ENCODE measurements around the gene PLPP3. TPM values are rescaled to one million over a fixed set of nuclear protein-coding genes. Genes with fewer than 3 reads are reported as not detected.

The PLPP3 gene
- total RNA-seq, result 61.8 to 64.5 TPM (median 64.4 TPM) in 3 replicates

DNA sequence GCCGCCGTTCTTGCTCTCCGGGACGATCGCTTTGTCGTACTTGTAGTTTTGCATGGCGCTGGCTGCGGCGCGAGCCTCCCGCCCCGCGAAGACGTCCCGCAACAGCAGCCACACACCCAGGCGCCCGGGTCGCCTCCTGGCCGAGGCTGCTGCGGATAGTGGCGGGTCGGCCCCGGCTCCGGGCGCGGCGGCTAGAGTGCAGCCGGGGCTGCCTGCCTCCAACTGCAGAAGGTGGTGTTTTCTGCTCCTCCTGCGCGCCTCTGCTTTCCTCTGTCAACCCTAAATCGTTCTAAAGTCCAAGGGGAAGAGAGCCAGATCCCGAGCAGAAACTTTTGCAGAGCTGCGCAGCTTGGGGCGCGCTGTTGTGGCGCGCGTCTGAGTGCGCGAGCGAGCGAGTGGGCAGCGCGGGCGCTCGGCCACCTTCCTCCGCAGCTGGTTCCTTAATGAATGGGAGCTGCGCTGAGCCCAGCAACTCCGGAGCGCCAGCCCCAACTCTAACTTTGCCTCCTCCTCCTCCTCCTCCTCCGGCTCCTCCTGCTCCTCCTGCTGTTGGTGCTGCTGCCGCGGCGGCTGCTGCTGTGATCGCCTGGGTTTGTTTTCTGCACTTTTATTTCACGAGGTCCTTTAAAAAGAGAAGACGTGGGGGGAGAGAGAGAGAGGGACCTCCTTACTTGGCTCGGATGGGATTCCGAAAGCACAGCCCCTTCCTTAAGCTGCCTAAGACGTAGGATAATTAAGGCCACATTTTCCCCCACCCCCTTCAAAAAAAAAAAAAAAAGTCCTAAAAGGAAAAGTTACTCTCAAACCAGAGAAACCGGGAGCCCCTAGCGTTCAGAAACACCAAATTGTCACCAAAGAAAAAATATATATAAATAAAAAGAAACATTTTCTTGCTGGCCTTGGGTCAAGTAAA lies at the start of gene PLPP3:
PLPP3 (minus strand) TSS at position 601 of the 913 bp plus-strand sequence; CDS start at position 54, 547 bp downstream.
- TF ChIP-seq, protein P1, sequence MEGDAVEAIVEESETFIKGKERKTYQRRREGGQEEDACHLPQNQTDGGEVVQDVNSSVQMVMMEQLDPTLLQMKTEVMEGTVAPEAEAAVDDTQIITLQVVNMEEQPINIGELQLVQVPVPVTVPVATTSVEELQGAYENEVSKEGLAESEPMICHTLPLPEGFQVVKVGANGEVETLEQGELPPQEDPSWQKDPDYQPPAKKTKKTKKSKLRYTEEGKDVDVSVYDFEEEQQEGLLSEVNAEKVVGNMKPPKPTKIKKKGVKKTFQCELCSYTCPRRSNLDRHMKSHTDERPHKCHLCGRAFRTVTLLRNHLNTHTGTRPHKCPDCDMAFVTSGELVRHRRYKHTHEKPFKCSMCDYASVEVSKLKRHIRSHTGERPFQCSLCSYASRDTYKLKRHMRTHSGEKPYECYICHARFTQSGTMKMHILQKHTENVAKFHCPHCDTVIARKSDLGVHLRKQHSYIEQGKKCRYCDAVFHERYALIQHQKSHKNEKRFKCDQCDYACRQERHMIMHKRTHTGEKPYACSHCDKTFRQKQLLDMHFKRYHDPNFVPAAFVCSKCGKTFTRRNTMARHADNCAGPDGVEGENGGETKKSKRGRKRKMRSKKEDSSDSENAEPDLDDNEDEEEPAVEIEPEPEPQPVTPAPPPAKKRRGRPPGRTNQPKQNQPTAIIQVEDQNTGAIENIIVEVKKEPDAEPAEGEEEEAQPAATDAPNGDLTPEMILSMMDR (IDR thresholded peaks at IDR 0.05; ENCODE audit: unreplicated experiment), result peak; percentile 75
- Mint-ChIP-seq H3K4me3 (peak within 1 kb of the TSS; percentile 93), H3K4me1 (peaks cover 66% of the 10 kb centered on the region), H3K9me3 (no peaks in the 10 kb centered on the region), H3K36me3 (no peaks in the 10 kb centered on the region), H3K27me3 (ENCODE audit: low read depth) (no peaks in the 10 kb centered on the region), H3K27ac (peak within 1 kb of the TSS; percentile 96)
- peak; percentile 44 to 78 for DNase-seq (ENCODE audit: low spot score in 2 of 2, unreplicated experiment in 2 of 2)

DNA sequence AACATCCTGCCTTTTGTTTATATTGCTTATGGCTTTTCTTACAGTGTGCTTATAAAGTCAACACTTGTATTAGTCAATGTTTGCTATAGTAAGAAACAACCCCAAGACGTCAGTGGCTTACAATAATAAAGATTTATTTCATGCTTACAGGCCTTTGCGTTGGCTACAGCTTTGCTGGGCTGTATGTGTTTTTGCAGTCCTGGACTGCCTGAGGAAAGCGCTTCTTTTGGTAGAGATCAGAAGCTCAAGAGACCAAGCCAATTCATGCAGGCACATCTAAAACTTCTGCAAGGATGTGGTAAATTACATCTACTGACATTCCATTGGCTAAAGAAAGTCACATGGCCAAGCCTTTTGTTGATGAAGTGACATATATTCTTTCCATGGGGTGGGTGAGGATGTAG lies 48.3 kb upstream of the PLPP3 start:
- Mint-ChIP-seq H3K27ac (no peak overlapping the region), H3K9me3 (no peaks in the 10 kb centered on the region), H3K36me3 (no peaks in the 10 kb centered on the region), H3K4me3 (no peak overlapping the region), H3K4me1 (no peaks in the 10 kb centered on the region), H3K27me3 (ENCODE audit: low read depth) (peaks cover 6% of the 10 kb centered on the region)
- TF ChIP-seq, protein P1 (IDR thresholded peaks at IDR 0.05; ENCODE audit: unreplicated experiment), result no peak
- DNase-seq (ENCODE audit: low spot score in 2 of 2, unreplicated experiment in 2 of 2), result no peak

DNA sequence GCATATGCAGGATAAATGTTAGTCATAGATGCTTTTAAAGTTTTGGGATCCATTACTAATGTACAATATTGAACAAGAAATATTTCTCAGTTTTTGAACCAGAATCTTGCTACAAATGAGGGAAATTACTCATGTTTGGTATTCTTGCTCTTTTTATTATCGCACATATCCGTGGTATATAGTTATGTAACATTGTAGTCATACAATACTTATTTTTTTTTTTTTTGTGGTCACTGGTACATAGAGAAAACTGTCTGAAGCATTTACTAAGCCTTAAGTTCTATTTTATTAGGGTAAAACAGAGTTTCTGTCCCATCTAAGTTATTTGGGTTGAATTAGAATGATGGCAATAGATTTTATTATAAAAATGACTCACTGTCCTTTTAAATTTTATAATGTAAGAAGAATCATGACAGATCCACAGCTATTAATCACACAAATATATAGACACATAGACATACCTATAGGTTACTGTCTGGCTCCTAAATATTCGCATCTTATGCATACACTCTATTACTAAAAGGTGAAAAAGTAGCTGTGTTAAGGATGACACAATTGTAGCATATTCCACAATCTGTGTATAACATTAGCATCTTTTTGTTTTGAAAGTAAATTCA lies 47.8 kb upstream of the PLPP3 start:
- H3K36me3 Mint-ChIP-seq, result no peaks in the 10 kb centered on the region
- DNase-seq (ENCODE audit: low spot score in 2 of 2, unreplicated experiment in 2 of 2), result no peak
- H3K27me3 Mint-ChIP-seq (ENCODE audit: low read depth), result peaks cover 6% of the 10 kb centered on the region
- H3K9me3 Mint-ChIP-seq, result no peaks in the 10 kb centered on the region
- H3K4me1 Mint-ChIP-seq, result no peaks in the 10 kb centered on the region
- H3K27ac Mint-ChIP-seq, result no peak overlapping the region
- H3K4me3 Mint-ChIP-seq, result no peak overlapping the region
- TF ChIP-seq, protein P1 (IDR thresholded peaks at IDR 0.05; ENCODE audit: unreplicated experiment), result no peak

DNA sequence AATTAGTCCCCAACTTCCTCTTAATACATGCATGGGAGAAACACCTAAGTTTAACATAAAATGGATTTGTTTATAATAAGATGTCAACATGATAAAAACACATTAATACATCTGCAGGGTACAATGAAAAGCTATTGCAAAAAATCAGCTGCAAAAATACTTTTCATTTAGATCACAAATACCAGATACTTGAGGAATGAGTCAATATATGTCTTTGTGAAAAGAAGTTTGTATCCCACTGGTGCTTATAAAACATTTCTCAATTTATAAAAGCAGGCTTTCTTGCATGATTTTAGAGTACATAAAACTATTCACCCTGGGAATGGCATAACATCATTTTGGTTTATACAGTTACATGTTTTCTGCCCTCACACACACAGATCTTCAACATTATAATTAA lies 47.2 kb upstream of the PLPP3 start:
- Mint-ChIP-seq H3K4me3 (no peak overlapping the region), H3K4me1 (no peaks in the 10 kb centered on the region), H3K36me3 (no peaks in the 10 kb centered on the region), H3K9me3 (no peaks in the 10 kb centered on the region), H3K27ac (no peak overlapping the region), H3K27me3 (ENCODE audit: low read depth) (peaks cover 6% of the 10 kb centered on the region)
- TF ChIP-seq, protein P1 (IDR thresholded peaks at IDR 0.05; ENCODE audit: unreplicated experiment), result no peak
- DNase-seq (ENCODE audit: low spot score in 2 of 2, unreplicated experiment in 2 of 2), result no peak

DNA sequence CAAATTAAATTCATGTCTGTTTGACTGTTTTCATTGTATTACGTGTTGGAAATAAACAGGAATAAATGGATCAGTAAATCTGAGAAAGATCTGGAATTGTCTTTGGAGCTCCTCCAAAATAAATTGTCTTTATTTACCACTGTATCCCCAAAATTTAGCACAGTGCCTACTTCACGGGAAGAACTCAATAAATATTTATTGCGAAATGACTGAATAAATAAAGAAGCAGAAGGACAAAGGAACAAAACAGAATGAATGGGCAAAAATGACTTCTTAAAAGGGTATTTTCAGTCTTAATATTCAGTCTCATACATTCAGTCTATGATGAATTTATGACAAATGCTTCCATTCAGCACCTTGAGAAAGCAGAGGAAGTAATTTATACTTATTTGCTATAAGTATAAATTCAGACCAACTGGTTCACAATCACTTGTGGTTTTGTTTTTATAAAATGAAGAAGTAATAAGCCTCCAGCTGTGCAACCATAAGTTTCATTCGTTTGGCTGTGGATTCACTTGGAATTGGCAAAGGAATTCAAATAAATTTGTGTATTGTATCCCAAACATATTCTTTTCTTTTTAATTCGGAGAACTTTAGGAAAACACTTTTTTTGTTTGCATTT lies 46.6 kb upstream of the PLPP3 start:
- Mint-ChIP-seq H3K4me3 (no peak overlapping the region), H3K9me3 (no peaks in the 10 kb centered on the region), H3K27me3 (ENCODE audit: low read depth) (peaks cover 6% of the 10 kb centered on the region), H3K36me3 (no peaks in the 10 kb centered on the region), H3K27ac (no peak overlapping the region), H3K4me1 (no peaks in the 10 kb centered on the region)
- no peak for DNase-seq (ENCODE audit: low spot score in 2 of 2, unreplicated experiment in 2 of 2)
- TF ChIP-seq, protein P1 (IDR thresholded peaks at IDR 0.05; ENCODE audit: unreplicated experiment), result no peak
